Left ventricle myocardium superior (tissue), 1 donor: Measurements from ENCODE around the gene UNC5B. TPM values are rescaled to one million over a fixed set of nuclear protein-coding genes. Genes with fewer than 3 reads are reported as not detected.
A peak's percentile ranks its signal among the peaks of the same experiment; 100 is the strongest.

ENCODE experiments used
- ATAC-seq: fragments of 200-7000 bp; cut with Tn5 transposase; one replicate; pipeline ENCODE4 v1.9.1; 2020; ENCODE audit warnings: mild to moderate bottlenecking, moderate library complexity
- DNase-seq: peaks from one replicate; pipeline ENCODE4 v3.0.0-alpha.2; 2020
- intact Hi-C: fragments of 100-400 bp; cut with micrococcal nuclease; formaldehyde crosslinking; loops from one replicate; pipeline ENCODE4 v1.11.0; 2022
- total RNA-seq: library from RNA; stranded (reverse); fragmentation: NEBNext Ultra II Directional; extraction: Animal tissue kit (Norgen Biotek cat#: 25700); gene quantifications from one replicate; pipeline ENCODE4 v1.2.1, GENCODE V29; 2021
- donor health status: DM: no; HTN: yes; CAD: no; lungs with severe emphysema.

Gene UNC5B
- total RNA-seq, 1 donor from 2014 or later, result 12.8 TPM

DNA sequence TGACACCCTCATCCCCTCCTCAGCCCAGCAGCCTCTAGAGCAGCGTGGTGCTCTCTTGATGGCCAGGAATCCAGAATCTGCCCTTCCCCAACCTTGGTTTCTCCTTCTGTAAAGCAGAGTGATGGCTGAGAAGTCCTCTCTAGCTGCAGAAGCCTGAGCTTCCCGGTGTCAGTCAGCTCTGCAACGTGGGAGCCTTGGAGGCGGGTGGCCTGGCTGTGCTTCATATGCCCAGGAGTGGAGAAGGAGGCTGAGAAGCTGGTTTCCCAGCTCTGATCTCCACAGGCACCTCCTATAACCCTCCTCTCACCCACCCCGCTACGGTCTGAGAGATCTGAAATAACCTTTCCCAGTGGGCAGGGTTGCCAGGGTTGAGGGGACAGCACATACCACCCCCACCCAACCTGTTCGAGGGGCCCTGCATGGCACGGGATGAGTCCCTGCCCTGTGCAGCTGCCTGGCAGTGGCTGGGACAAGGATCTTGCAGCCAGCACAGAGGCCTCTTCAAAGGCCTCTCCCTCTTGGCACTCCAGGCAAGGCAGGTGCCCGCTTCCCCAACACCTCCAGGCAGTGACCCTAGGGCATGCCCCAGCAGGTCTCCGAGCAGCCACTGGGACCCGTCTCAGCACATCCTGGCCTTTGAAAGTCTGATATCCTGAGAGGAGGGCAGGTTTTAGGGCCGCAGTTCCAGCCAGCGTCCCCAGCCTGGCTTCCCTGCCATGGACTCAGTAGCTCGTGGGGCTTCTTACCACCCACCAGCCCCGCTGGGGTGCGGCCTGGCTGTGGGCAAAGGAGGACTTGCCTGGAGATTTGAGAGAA, 88.4 kb downstream of the UNC5B start:
- intact Hi-C loops, result no loop called here
- no peak for DNase-seq
- ATAC-seq, result no peak

DNA sequence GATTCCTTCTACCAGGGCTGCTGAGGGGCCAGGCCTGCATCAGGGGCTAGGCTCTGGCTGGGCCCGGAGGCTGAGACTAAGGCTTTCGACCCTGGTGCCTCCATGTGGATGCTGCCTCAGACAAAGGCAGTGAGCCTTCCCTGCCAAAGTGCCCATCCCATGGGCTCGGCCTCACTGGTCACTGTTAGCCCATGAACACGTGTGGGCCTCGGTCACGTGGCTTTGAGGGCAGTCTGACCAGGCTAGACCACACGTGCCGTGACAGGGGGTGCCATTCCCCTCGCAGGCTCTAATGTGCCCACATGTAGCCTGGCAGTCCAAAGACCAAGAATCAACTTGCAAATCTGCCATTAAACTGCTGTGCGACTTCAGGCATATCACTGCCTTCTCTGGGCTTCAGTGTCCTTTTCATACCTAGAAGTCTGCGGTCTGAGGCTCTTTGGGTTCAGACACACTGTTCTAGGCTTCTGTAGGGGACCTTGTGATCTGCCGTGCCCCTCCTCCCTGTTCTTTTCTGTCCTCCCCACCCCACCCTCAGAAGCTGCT, 89.1 kb downstream of the UNC5B start:
- DNase-seq, result no peak
- no peak for ATAC-seq
- intact Hi-C loops, result no loop called here

DNA sequence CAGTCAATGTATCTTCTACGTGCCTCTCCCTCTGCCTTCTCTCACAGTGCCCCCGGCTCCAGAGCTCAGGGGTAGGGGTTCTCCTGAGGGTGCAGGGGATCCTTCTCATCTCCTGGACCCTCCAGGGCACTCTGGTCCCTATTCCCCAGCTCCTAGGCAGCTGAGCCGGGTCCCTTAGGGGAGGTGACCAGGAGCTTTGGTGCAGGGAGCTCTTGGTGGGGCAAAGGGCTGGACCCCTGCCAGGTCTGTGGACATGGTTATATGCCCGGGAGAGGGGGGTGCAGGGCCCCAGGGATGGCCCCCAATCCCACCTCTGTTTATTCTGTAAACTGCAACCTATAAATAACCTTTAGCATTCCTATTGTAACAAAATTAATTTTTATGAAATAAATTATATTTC, 90.1 kb downstream of the UNC5B start:
- intact Hi-C loops, result no loop called here
- ATAC-seq (no peak), DNase-seq (no peak)

DNA sequence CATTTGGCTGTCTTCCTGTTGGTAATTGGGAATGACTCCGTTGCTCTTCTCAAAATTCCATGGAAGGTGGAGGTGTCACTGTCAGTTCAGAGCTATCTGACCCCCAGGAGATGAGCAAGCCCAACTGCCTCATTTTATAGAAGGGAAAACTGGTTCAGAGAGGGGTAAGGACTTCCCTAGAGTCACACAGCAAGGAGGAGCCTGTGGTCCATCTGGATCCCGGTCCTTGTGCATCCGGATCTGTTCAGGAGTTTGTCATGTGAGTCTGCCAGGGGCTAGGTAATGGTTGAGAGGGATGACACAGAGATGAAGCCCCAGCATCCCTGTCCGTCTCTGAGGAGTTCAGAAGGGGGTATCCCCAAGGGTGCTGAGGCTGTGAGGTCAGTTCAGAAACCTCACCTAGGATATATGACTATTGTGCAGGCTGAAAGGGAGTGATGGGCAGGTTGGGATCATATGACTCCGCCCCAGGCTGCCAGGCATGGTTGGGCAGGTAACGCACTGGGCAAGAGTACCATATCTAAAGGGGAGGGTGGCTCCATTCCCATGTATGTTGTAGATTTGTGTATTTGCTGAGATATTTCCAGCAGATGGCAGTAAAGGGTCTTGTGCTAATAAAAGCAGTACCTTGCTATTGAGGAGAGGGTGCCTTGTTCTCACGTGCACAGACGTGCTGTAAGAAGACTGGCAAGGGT, 90.7 kb downstream of the UNC5B start:
- DNase-seq (no peak), ATAC-seq (peak; percentile 52)
- intact Hi-C loops, result no loop called here

DNA sequence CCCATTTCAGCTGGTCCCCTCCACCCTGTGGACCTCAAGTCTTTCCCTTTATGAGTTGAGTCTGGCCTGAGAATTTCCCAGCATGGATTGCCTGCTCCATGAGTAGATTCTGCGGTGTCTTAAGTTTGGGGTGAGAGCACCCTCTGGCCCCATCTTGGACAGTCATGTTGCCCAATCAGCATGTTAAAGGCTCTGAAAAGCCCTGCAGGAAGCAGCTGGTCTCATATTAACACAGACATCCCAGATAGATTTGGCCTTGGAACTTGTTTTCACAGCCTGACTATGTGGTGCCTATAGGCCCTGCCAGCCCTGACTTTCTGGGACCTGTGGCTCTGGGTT, 91.2 kb downstream of the UNC5B start:
- intact Hi-C loops, result no loop called here
- DNase-seq (no peak), ATAC-seq (no peak)

DNA sequence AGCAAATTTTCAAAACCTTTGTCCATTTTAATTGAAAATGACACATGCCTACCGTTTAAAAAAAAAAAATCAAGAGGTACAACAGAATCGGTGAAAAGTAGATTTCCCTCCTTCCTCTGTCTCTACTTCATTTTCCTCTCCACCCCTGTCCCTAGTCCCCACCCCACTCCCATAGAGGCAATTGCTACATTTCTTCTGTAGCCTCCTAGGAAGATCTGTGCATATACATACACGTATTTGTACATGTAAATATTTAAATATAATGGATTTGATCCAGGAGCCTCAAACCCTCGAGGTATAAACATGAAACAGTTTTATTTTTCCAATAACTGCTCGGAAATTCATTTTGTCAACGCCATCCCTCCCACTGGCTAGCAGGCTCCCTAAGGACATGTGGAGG, 92.5 kb downstream of the UNC5B start:
- no peak for ATAC-seq
- intact Hi-C loops, result no loop called here
- no peak for DNase-seq

DNA sequence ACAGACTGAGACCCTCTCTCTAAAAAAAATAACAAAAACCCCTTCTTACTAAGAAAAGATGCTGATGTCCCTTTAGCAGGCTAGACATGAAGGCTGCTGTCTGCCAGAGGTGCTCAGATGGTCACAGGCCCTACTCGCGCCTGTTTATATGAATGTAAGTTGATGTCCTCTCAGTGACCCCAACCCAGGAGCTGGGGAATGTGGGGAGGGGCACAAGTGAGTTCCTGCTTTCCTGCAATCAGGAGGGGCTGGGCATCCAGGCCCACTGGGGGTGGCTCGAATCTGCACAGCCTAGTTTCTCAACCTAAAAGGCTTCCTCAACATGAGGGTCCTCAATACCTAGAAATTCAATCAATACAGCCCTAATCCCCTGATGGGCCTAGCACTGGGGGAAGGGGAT, 94.6 kb downstream of the UNC5B start:
- intact Hi-C loops, result no loop called here
- no peak for DNase-seq
- no peak for ATAC-seq

DNA sequence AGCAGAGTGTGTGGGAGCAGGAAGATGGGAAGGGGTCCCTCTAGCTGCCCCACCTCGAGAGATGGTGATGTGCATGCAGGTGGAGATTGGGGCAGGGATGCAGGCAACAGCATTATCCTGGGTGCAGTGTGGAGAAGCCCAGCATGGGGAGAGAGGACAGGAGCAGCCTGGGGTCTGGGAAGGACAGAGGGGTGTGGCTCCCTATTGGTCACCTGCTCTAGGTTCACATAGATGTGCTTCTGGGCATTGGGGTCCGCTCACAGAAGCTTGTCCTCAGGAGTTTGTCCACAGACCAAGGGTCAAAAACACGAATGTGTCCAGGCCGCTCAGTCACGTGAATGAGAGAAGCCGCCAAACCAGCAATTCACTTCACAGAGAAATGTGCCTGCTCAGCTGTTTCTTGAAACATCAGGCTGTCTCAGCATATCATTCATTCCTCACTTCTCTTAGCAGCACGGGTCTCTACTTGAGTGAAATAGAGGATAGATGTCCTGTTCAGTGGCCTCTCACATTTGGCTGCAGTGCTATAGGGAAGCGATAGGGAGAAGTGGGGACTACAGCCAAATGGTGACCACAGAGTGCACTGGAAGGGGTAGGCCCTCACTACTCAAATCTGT, 95.2 kb downstream of the UNC5B start:
- DNase-seq, result no peak
- intact Hi-C loops, result no loop called here
- ATAC-seq, result peak; percentile 59

DNA sequence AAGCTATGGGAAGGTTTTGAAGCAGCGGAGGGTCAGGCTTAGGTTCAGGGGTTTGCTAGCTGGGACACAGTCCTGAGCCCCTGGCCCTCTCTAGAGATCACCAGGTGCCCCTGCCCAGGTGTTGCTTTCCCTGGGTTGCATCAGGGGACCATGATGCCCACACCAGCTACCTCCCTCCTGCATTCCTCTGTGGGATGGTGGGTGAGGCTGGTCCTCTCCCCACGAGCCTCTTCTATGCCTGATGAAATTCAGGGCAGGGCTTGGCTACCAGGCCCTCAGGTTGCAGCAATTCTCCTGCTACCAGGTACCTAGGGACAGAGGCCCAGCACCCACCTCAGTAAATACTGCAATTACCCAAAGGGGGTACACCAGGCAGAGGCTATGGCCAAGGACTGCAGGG, 95.9 kb downstream of the UNC5B start:
- ATAC-seq, result no peak
- DNase-seq, result no peak
- intact Hi-C loops, result no loop called here

DNA sequence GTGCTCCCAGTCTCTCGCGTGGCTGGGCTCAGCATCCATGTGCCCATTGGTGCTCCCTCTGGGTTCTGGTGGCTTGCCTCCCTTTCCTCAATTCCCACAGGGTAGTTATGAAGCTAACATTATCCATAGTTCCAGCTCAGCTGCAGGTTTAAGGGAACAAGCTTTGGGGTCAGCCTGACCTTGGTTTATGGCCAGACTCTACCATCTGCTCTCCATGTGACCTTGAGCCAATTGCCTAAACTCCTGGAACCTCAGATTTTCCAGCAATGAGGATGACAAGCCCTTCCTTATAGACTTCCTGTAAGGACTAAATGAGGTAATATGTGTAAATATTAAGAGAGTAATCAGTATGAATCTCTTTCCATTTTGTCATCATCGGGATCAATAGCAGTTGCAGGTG, 96.6 kb downstream of the UNC5B start:
- DNase-seq (no peak), ATAC-seq (no peak)
- intact Hi-C loops, result no loop called here

DNA sequence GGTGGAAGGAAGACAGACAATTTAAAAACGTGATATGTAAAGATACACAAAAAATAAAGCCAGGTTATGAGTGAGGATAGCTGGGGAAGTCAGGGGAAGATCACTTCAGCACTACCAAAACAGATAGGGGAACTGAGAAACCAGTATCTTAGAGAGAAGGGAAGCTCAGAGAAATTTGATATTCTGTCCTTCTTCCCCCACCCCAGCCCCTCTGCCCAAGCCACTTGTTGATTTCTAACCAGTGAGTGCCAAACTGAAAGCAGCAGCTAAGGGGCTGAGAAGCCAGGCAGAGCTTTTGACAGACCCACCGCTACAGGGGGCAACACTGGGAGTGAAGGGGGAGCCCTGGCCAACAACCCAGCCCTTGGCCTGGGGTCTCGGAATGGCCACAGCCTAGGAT, 97.5 kb downstream of the UNC5B start:
- intact Hi-C loops, result no loop called here
- DNase-seq (no peak), ATAC-seq (no peak)

DNA sequence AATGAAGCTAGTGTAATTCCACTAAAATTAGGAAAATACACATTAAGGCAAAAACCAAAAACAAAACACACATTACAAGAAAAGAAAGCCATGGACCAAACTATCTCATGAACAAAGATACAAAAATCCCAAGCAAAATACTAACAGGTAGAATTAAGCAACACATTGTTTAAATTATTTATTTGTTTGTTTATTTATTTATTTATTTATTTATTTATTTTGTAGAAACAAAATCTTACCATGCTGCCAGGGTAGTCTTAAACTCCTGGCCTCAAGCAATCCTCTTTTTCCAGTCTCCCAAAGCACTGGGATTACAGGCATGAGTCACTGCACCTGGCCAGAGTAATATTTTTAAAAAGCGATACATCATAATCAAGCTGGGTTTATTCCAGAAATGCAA, 99.8 kb downstream of the UNC5B start:
- intact Hi-C loops, result no loop called here

DNA sequence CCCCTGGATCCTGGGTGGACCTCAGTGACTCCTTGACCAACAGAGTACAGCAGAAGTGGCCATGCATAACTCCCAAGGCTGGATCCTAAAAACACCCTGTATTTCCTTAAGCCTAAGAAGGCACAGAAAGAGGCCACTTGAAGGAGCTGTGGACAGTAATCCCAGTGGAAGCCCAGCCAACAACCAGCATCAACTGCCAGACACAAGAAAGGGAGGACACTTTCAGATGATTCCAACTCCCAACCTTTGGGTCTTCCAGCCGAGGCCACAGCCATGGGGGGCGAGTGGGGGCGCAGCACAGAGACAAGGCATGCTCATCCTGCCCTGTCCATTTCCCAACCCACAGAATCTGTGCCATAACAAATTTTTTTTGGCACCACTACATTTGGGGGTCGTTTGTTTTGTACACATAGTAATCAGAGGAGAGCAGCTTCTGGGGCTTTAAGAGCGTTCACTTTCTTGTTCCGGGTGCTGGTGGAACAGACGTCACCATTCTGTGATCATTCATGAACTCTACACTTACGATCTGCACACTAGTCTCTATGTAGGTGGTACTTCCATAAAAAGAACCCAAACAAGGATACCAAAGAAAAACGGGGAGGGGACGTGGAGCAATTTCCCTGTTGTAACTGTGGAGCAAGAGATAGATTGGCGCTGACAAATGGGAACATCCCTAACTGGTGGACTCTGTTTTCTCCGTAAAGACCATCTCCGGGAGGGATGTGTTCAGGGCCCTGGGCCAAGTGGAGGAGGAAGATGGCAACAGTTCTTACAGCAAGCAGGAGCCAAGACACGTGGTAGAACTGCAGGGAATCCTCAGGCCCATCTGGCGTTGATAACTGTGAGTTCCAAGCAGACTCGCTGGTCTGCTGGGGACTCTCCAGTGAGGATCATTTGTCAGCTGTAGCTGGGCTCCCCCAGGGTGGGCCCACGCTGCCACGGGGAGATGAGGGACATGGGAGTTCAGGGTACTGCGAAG, 100.7 kb downstream of the UNC5B start:
- DNase-seq (peak; percentile 67), ATAC-seq (peak; percentile 78)
- intact Hi-C loops, result no loop called here

More for the DNA sequence above, 99.8 kb downstream of the UNC5B start:
- ATAC-seq (no peak), DNase-seq (no peak)

DNA sequence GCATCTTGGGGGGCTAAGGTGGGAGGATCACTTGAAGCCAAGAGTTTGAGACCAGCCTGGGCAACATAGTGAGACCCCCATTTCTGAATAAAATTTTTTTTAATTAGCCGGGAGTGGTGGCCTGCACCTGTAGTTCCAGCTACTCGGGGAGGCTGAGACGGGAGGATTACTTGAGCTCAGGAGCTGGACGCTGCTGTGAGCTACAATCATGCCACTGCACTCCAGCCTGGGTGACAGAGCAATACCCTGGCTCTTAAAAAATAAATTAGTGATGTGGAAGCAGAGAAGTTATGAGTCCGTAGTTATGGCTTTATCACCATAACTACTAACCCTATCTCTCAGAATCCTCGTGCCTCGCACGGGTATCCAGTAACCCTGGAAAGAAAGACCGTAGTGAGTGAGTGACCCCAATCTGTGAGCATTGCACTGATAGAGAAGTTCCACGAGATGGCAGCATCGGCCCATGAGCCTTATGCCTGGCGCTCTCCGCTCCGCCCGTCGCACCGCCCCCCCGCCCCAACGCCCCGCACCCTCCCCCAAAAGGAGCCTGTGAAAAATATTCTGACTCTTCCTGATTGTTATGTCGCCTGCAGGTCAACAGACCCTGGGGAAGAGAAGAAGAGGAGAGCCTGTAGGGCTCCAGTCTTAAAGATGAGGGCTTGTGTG, 101.8 kb downstream of the UNC5B start:
- intact Hi-C loops, result no loop called here
- ATAC-seq (peak; percentile 72), DNase-seq (peak; percentile 63)

DNA sequence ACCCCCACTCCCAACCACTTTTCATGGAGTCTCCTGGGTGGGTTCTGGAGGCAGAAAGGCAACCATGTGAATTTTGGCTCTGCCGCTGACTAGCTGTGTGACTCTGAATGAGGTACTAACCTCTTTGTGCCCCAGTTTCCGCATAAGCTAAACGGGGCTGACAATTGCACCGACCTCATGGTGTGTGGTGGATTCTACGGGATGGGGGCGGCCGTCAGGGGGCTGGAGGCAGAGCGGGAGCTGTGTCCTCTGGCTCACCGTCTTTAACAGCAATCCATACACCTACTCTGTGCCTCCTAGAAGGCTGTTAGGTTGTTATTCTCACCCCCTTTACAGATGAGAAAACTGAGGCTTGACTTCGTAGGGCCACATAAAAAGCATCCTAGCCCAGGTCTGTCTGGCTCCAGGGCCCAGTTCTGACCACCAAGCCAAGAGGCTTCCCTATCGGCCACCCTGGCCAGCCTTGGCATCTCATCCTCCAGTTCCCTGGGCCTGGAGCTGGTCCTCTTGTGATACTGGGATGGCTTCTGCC, 102.4 kb downstream of the UNC5B start:
- intact Hi-C loops, result no loop called here
- ATAC-seq (no peak), DNase-seq (no peak)

DNA sequence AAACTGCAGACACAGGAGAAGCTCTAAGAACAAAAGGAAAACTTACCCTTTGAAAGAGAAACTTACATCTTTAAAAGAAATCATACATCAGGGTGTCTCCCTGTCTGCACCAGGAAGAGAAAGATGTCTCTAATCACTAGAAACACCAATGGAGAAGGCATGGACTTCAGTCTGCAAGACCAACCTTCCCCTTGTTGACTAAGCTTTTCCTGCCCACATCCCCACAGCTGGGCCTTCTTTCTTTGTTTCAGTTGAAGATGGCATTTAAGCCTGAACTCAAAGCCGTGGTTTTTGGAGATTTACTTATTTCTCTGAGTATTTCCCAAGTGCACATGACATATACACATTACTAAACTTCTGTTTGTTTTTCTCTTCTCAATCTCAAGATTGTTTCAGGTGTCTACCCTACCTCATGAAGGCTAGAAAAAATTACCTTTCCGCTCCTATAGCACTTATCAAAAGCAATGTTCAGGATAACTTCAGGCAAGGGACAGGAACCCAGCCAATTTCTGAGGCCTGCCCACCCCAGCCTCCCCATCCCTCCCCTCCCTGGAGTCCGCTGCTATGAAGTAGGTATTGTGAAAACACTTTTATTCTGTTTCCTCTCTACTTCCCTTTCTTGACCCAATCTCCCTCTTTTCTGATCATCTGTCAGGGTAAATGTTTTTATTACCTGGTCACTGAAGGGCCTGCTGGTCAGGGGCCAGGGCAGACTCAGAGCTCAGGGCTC, 103.9 kb downstream of the UNC5B start:
- ATAC-seq, result no peak
- no peak for DNase-seq
- intact Hi-C loops, result no loop called here

DNA sequence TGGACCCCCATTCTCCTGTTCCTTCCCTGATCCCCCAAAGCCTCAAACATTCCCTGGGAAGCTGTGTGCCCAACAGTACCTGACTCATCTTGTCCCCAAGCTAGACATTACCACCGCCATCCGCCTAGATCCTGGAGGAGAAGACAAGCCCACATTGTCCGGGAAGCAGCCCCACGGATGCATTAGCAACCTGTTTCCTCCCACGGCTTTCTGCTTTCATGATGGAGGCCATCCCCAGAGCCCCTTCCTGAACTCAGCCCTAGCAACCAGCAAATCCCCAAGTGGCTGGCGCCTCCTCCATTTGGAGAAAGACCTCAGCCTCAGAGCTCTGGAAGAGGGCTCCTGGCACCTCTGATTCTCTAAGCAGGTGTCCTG, 104.4 kb downstream of the UNC5B start:
- no peak for DNase-seq
- no peak for ATAC-seq

DNA sequence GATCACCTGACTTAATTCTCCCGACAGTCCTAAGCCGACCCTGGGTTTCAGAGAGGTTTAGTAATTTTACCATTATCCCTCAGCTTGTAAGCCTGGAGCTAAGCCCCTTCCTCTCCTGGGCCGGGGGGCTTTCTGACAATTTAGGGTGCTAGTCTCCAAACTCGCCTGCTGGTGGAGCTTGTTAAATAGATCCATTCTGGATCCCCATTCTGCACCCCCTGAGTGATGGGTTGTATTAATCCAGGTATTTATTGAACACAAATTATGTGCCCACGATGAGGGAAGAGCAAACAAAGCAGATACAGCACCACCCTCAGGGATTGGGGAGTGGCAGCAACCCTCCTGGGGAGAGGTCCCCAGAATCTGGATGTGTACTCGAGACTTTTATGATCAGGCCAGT, 105.4 kb downstream of the UNC5B start:
- intact Hi-C loops, result no loop called here
- ATAC-seq (no peak), DNase-seq (no peak)

More for the DNA sequence above, 104.4 kb downstream of the UNC5B start:
- intact Hi-C loops, result no loop called here
